GM12872 (cell line): ENCODE results near the gene NRL.

Experiments used
- CTCF ChIP-seq: IDR thresholded peaks from 3 replicates; pipeline ENCODE4 v1.5.1; 2011; ENCODE audit warnings: low read depth, mild to moderate bottlenecking, low read length, moderate library complexity; ENCODE audit not compliant: insufficient read depth

NRL gene

GRCh38 chr14:24130380-24130716, 15.6 kb upstream of the NRL start, which contains the start of gene FITM1:
FITM1 (plus strand) TSS chr14:24130659; CDS start chr14:24131564, 905 bp downstream.
- no peak for TF ChIP-seq CTCF

GRCh38 chr14:24129410-24129998, 14.8 kb upstream of the NRL start:
- TF ChIP-seq CTCF, result no peak

GRCh38 chr14:24127673-24128072, 12.9 kb upstream of the NRL start:
- TF ChIP-seq CTCF, result no peak

GRCh38 chr14:24126939-24127338, 12.2 kb upstream of the NRL start:
- no peak for TF ChIP-seq CTCF

- no peak for TF ChIP-seq CTCF
Observed at GRCh38 chr14:24123424-24124417, 9.0 kb upstream of the NRL start.

- no peak for TF ChIP-seq CTCF
Observed at GRCh38 chr14:24122898-24123297, 8.1 kb upstream of the NRL start.

- TF ChIP-seq CTCF, result no peak
Observed at GRCh38 chr14:24122416-24122815, 7.7 kb upstream of the NRL start.
